Measurements from ENCODE around the gene GPR142.

Gene GPR142

GRCh38 chr17:74356646-74357465 is 10.4 kb upstream of the GPR142 start:
- Histone ChIP-seq H3K27me3 (peaks cover 69% of the 10 kb centered on the region), H3K36me3 (no peaks in the 10 kb centered on the region), H3K4me3 (ENCODE audit: low read depth, low read length) (no peak overlapping the region), H3K9me3 (no peaks in the 10 kb centered on the region), H3K4me1 (no peaks in the 10 kb centered on the region)
- peak; percentile 41 for DNase-seq
- TF ChIP-seq, protein P1, sequence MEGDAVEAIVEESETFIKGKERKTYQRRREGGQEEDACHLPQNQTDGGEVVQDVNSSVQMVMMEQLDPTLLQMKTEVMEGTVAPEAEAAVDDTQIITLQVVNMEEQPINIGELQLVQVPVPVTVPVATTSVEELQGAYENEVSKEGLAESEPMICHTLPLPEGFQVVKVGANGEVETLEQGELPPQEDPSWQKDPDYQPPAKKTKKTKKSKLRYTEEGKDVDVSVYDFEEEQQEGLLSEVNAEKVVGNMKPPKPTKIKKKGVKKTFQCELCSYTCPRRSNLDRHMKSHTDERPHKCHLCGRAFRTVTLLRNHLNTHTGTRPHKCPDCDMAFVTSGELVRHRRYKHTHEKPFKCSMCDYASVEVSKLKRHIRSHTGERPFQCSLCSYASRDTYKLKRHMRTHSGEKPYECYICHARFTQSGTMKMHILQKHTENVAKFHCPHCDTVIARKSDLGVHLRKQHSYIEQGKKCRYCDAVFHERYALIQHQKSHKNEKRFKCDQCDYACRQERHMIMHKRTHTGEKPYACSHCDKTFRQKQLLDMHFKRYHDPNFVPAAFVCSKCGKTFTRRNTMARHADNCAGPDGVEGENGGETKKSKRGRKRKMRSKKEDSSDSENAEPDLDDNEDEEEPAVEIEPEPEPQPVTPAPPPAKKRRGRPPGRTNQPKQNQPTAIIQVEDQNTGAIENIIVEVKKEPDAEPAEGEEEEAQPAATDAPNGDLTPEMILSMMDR (IDR thresholded peaks at IDR 0.05; ENCODE audit: low read depth, low read length) = no peak

- TF ChIP-seq, protein P1 (IDR thresholded peaks at IDR 0.05; ENCODE audit: low read depth, low read length) = no peak
- Histone ChIP-seq H3K27me3 (peaks cover 63% of the 10 kb centered on the region), H3K9me3 (no peaks in the 10 kb centered on the region), H3K36me3 (no peaks in the 10 kb centered on the region), H3K4me3 (ENCODE audit: low read depth, low read length) (no peak overlapping the region), H3K4me1 (no peaks in the 10 kb centered on the region)
- DNase-seq = no peak
Observed at GRCh38 chr17:74357466-74357809, 9.9 kb upstream of the GPR142 start.

DNA sequence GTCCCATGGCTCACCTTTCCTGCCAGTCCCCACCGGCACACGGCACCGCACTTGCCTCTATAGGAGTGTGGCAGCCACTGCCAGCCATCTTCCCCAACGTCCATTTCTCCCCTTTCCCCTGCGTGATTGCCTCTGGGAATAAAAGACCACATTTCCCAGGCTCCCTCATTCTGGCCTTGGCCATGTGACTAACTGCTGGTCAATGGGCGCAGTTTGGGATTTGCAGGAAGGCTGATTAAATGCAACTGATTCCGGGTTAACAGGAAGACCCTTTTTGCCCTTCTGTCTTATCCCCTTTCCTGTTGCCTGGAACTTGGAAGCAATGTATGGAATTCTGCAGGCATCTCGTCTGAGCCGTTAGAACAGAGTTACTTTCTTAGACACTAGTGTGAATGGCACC is 8.6 kb upstream of the GPR142 start:
- Histone ChIP-seq H3K36me3 (no peaks in the 10 kb centered on the region), H3K4me1 (no peaks in the 10 kb centered on the region), H3K27me3 (peaks cover 50% of the 10 kb centered on the region), H3K9me3 (no peaks in the 10 kb centered on the region), H3K4me3 (ENCODE audit: low read depth, low read length) (no peak overlapping the region)
- TF ChIP-seq, protein P1 (IDR thresholded peaks at IDR 0.05; ENCODE audit: low read depth, low read length) = no peak
- no peak for DNase-seq

- Histone ChIP-seq H3K36me3 (no peaks in the 10 kb centered on the region), H3K4me1 (no peaks in the 10 kb centered on the region), H3K9me3 (no peaks in the 10 kb centered on the region), H3K4me3 (ENCODE audit: low read depth, low read length) (no peak overlapping the region), H3K27me3 (peaks cover 38% of the 10 kb centered on the region)
- no peak for DNase-seq
- TF ChIP-seq, protein P1 (IDR thresholded peaks at IDR 0.05; ENCODE audit: low read depth, low read length) = no peak
Observed at GRCh38 chr17:74359916-74360315, 7.4 kb upstream of the GPR142 start.

- TF ChIP-seq, protein P1 (IDR thresholded peaks at IDR 0.05; ENCODE audit: low read depth, low read length) = no peak
- H3K36me3 ChIP-seq = no peaks in the 10 kb centered on the region
- DNase-seq = no peak
- no peak overlapping the region for H3K4me3 ChIP-seq (ENCODE audit: low read depth, low read length)
- H3K4me1 ChIP-seq = no peaks in the 10 kb centered on the region
- H3K9me3 ChIP-seq = no peaks in the 10 kb centered on the region
- peaks cover 29% of the 10 kb centered on the region for H3K27me3 ChIP-seq
Observed at GRCh38 chr17:74360899-74361229, 6.4 kb upstream of the GPR142 start.

DNA sequence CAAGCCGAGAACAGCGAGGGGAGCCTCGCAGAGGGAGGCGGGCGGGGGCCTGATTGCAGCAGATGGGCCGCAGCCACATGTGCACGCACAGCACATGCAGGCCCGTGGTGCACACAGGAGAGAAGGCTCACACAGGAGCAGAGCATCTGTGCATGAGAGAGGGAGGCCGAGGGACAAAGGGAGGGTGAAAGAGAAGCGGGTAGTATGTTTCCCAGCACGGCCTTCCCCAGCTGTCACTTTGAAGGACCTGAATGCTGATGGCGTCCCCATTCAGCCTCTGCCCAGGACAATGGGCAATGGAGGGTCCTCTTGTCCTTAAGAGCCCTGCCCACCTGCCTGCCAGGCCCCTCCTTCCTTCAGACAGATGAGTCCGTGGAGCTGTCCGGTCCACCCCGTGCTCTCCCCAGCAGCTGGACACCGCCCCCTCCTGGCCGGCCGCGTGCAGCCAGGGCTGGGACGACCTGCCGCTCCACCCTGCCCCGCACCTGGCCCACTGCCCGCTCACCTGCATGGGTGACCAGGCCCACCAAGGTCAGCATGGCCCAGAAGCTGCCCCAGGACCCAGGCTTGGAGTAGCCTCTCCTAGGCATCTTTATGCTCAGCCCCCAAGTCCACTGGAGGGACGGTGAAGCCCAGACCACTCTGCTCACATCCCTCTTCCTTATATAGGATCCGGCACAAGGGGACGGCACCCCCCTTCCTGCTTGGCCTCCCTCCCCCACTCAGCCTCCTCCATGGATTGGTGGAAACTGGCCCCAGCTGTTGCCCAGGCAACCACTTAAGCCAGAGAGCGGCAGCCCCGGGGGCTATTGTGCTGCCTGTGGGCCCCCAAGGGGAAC is 5.9 kb upstream of the GPR142 start, which contains the start of gene BTBD17:
BTBD17 (minus strand) TSS at position 639 of the 839 bp plus-strand sequence; CDS start at position 590, 49 bp downstream.
- peaks cover 23% of the 10 kb centered on the region for H3K27me3 ChIP-seq

More for the DNA sequence above, 5.9 kb upstream of the GPR142 start, which contains the start of gene BTBD17:
- TF ChIP-seq, protein P1 (IDR thresholded peaks at IDR 0.05; ENCODE audit: low read depth, low read length) = peak; percentile 63
- no peaks in the 10 kb centered on the region for H3K9me3 ChIP-seq
- DNase-seq = peak; percentile 64
- no peaks in the 10 kb centered on the region for H3K36me3 ChIP-seq
- no peaks in the 10 kb centered on the region for H3K4me1 ChIP-seq
- no peak within 1 kb of the TSS for H3K4me3 ChIP-seq (ENCODE audit: low read depth, low read length)
